Duodenal mucosa (tissue), 2 donors: ENCODE measurements around the gene DBNL.

ENCODE experiments used
- H3K27ac ChIP-seq: one replicate; pipeline ENCODE4 v1.7.0; 2013; ENCODE audit warnings: low read depth, low read length
- H3K27me3 ChIP-seq, 2 donors: one replicate each; pipeline ENCODE4 v1.7.0; 2013; ENCODE audit warnings: low read length in 2 of 2, control low read depth in 1 of 2; ENCODE audit not compliant: insufficient read depth in 2 of 2, control insufficient read depth in 1 of 2
- H3K36me3 ChIP-seq, 2 donors: one replicate each; pipeline ENCODE4 v1.7.0; 2013; ENCODE audit warnings: low read length in 2 of 2, control low read depth in 1 of 2; ENCODE audit not compliant: insufficient read depth in 2 of 2, control insufficient read depth in 1 of 2
- H3K4me1 ChIP-seq, 2 donors: one replicate each; pipeline ENCODE4 v1.7.0; 2013; ENCODE audit warnings: low read length in 2 of 2, control low read depth in 1 of 2; ENCODE audit not compliant: insufficient read depth in 2 of 2, control insufficient read depth in 1 of 2
- H3K4me3 ChIP-seq, 2 donors: one replicate each; pipeline ENCODE4 v1.7.0; 2013; ENCODE audit warnings: low read length in 2 of 2, low read depth in 1 of 2
- H3K9ac ChIP-seq, 2 donors: one replicate each; pipeline ENCODE4 v1.7.0; 2013; ENCODE audit warnings: low read length in 2 of 2, low read depth in 1 of 2
- H3K9me3 ChIP-seq, 2 donors: one replicate each; pipeline ENCODE4 v1.7.0; 2013; ENCODE audit warnings: low read length in 2 of 2, control low read depth in 1 of 2; ENCODE audit not compliant: control insufficient read depth in 1 of 2

Gene DBNL

GRCh38 chr7:44061645-44062179 lies 17.2 kb downstream of the DBNL start:
- Histone ChIP-seq H3K9me3 (no peaks in the 10 kb centered on the region), H3K4me1 (peaks cover 8 to 25% of the 10 kb centered on the region in 2 donors), H3K27ac (no peak overlapping the region), H3K9ac (no peak overlapping the region), H3K27me3 (no peaks in the 10 kb centered on the region), H3K36me3 (peaks cover 43 to 57% of the 10 kb centered on the region in 2 donors), H3K4me3 (no peak overlapping the region)

GRCh38 chr7:44062180-44062902 lies 17.8 kb downstream of the DBNL start:
- peaks cover 37 to 51% of the 10 kb centered on the region in 2 donors for H3K36me3 ChIP-seq

GRCh38 chr7:44062903-44063295 lies 18.4 kb downstream of the DBNL start:
- Histone ChIP-seq H3K9me3 (no peaks in the 10 kb centered on the region), H3K36me3 (peaks cover 32 to 45% of the 10 kb centered on the region in 2 donors), H3K27ac (no peak overlapping the region), H3K27me3 (no peaks in the 10 kb centered on the region), H3K4me1 (peaks cover 8 to 27% of the 10 kb centered on the region in 2 donors), H3K9ac (no peak overlapping the region), H3K4me3 (no peak overlapping the region)

More at GRCh38 chr7:44062180-44062902, 17.8 kb downstream of the DBNL start:
- no peaks in the 10 kb centered on the region for H3K9me3 ChIP-seq
- H3K27me3 ChIP-seq: no peaks in the 10 kb centered on the region
- H3K4me3 ChIP-seq: no peak overlapping the region
- no peak overlapping the region for H3K9ac ChIP-seq
- no peak overlapping the region for H3K27ac ChIP-seq
- peaks cover 8 to 27% of the 10 kb centered on the region in 2 donors for H3K4me1 ChIP-seq

- Histone ChIP-seq H3K9ac (no peak overlapping the region), H3K4me1 (peaks cover 8 to 27% of the 10 kb centered on the region in 2 donors), H3K9me3 (no peaks in the 10 kb centered on the region), H3K36me3 (peaks cover 28 to 39% of the 10 kb centered on the region in 2 donors), H3K27me3 (no peaks in the 10 kb centered on the region), H3K27ac (no peak overlapping the region), H3K4me3 (no peak overlapping the region)
These were observed 19.0 kb downstream of the DBNL start for GRCh38 chr7:44063547-44063893.

- no peaks in the 10 kb centered on the region for H3K27me3 ChIP-seq
- H3K27ac ChIP-seq: no peak overlapping the region
- H3K9ac ChIP-seq: no peak overlapping the region
- H3K36me3 ChIP-seq: peaks cover 23 to 34% of the 10 kb centered on the region in 2 donors
- no peak overlapping the region for H3K4me3 ChIP-seq
- H3K4me1 ChIP-seq: peaks cover 8 to 27% of the 10 kb centered on the region in 2 donors
- no peaks in the 10 kb centered on the region for H3K9me3 ChIP-seq
These were observed 19.6 kb downstream of the DBNL start for GRCh38 chr7:44063894-44064651.

- H3K27ac ChIP-seq: no peak overlapping the region
- peaks cover 8 to 27% of the 10 kb centered on the region in 2 donors for H3K4me1 ChIP-seq
- H3K27me3 ChIP-seq: no peaks in the 10 kb centered on the region
- peak overlapping the region; percentile 2 to 34 for H3K4me3 ChIP-seq
- no peaks in the 10 kb centered on the region for H3K9me3 ChIP-seq
- H3K36me3 ChIP-seq: peaks cover 15 to 25% of the 10 kb centered on the region in 2 donors
- H3K9ac ChIP-seq: no peak overlapping the region
These were observed 20.4 kb downstream of the DBNL start for GRCh38 chr7:44064791-44065430.

GRCh38 chr7:44065431-44066110 lies 21.1 kb downstream of the DBNL start, which contains the start of gene PGAM2:
Gene PGAM2 (minus strand): TSS chr7:44065567. CDS start chr7:44065529, 38 bp downstream.
- Histone ChIP-seq H3K9me3 (no peaks in the 10 kb centered on the region), H3K4me1 (peaks cover 8 to 27% of the 10 kb centered on the region in 2 donors), H3K27ac (no peak within 1 kb of the TSS), H3K36me3 (peaks cover 8 to 19% of the 10 kb centered on the region in 2 donors), H3K4me3 (peak within 1 kb of the TSS; percentile 2 to 34), H3K27me3 (no peaks in the 10 kb centered on the region), H3K9ac (no peak within 1 kb of the TSS)

GRCh38 chr7:44066111-44066460 lies 21.6 kb downstream of the DBNL start:
- no peak overlapping the region for H3K27ac ChIP-seq
- H3K36me3 ChIP-seq: peaks cover 3 to 13% of the 10 kb centered on the region in 2 donors
- no peaks in the 10 kb centered on the region for H3K27me3 ChIP-seq
- no peak overlapping the region for H3K9ac ChIP-seq
- H3K4me3 ChIP-seq: no peak overlapping the region
- H3K9me3 ChIP-seq: no peaks in the 10 kb centered on the region
- H3K4me1 ChIP-seq: peaks cover 11 to 27% of the 10 kb centered on the region in 2 donors

- H3K9me3 ChIP-seq: no peaks in the 10 kb centered on the region
- H3K4me1 ChIP-seq: peaks cover 16 to 27% of the 10 kb centered on the region in 2 donors
- H3K4me3 ChIP-seq: no peak overlapping the region
- no peak overlapping the region for H3K9ac ChIP-seq
- no peak overlapping the region for H3K27ac ChIP-seq
- peaks cover 0 to 9% of the 10 kb centered on the region in 2 donors for H3K36me3 ChIP-seq
- no peaks in the 10 kb centered on the region for H3K27me3 ChIP-seq
These were observed 22.1 kb downstream of the DBNL start for GRCh38 chr7:44066494-44067063.
